ENCODE results near the gene KDM1B.

GRCh38 chr6:18115356-18115755 lies 39.9 kb upstream of the KDM1B start:
- TF ChIP-seq POLR2A (IDR thresholded peaks at IDR 0.05) (no peak), POLR2AphosphoS5 (IDR thresholded peaks at IDR 0.05) (no peak)

Data from prostate gland (tissue), 1 donor.